Esophagus muscularis mucosa (tissue), 4 donors: ENCODE results near the gene SEC14L2. TPM values are rescaled to one million over a fixed set of nuclear protein-coding genes. Genes with fewer than 3 reads are reported as not detected.

Experiments used
- DNase-seq: peaks from one replicate; pipeline ENCODE4 v3.0.0-alpha.2; 2017; ENCODE audit errors: extremely low spot score
- H3K27ac ChIP-seq, 4 donors: fragments of 200-600 bp; sonication (generic); replicated peaks in 1 of 4; 1 replicate in 3 of 4; 2 replicates in 1 of 4; pipeline ENCODE4 v1.5.1; 2016 to 2019; ENCODE audit warnings: mild to moderate bottlenecking in 1 of 4
- H3K27me3 ChIP-seq, 4 donors: fragments of 200-600 bp; sonication (generic); one replicate each; pipeline versions ENCODE4 v1.5.1 to v1.6.0; 2016 to 2019
- H3K36me3 ChIP-seq, 4 donors: fragments of 200-600 bp; sonication (generic); one replicate each; pipeline ENCODE4 v1.5.1; 2016 to 2019
- H3K4me1 ChIP-seq, 4 donors: fragments of 200-600 bp; sonication (generic); one replicate each; pipeline ENCODE4 v1.5.1; 2016 to 2019
- H3K4me3 ChIP-seq, 4 donors: fragments of 200-600 bp; sonication (generic); 1 replicate in 2 of 4; 2 replicates in 2 of 4; pipeline ENCODE4 v1.5.1; 2016 to 2019; ENCODE audit warnings: mild to moderate bottlenecking in 4 of 4, moderate library complexity in 1 of 4
- H3K9me3 ChIP-seq, 4 donors: fragments of 200-600 bp; sonication (generic); 1 replicate in 3 of 4; 2 replicates in 1 of 4; pipeline ENCODE4 v1.5.1; 2016 to 2019
- EP300 ChIP-seq: sonication (generic); formaldehyde crosslinking; IDR thresholded peaks from one replicate; pipeline ENCODE4 v1.6.1; 2017; ENCODE audit warnings: antibody characterized with exemption
- POLR2A ChIP-seq: fragments of 450-650 bp; IDR thresholded peaks from one replicate; pipeline ENCODE4 v1.6.1; 2017; ENCODE audit warnings: antibody characterized with exemption, moderate library complexity, mild to moderate bottlenecking, low read depth
- POLR2AphosphoS5 ChIP-seq, 2 donors: sonication (generic); formaldehyde crosslinking; IDR thresholded peaks; one replicate each; pipeline ENCODE4 v1.6.1; 2017; ENCODE audit warnings: antibody characterized with exemption in 2 of 2
- WGBS: methylation state at CpG from one replicate; pipeline ENCODE4 v1.1.5; 2018; 5-methylcytosine and 5-hydroxymethylcytosine counted together
- intact Hi-C: fragments of 100-400 bp; cut with DNase I; formaldehyde crosslinking; loops from one replicate; pipeline ENCODE4 v1.15.1; 2023
- small RNA-seq, 3 donors: library from RNA; depleted of rRNA; stranded (forward); fragments of <200 nt; gene quantifications; one replicate each; pipeline ENCODE3, GENCODE V24; 2016
- total RNA-seq, 4 donors: library from RNA; depleted of rRNA; stranded (reverse); fragments of >200 nt; gene quantifications; one replicate each; pipeline versions ENCODE4 v1.1.0 to v1.2.1, GENCODE V29; 2016
- TF ChIP-seq, protein P1 (sequence below), 3 experiments: fragments of 200-600 bp in 2 of 3; fragments of 450-650 bp in 1 of 3; sonication (generic) in 2 of 3; IDR thresholded peaks; one replicate each; pipeline ENCODE4 v1.5.1; 2017 to 2019; ENCODE audit warnings: antibody characterized with exemption in 3 of 3, mild to moderate bottlenecking in 2 of 3, moderate library complexity in 1 of 3

Gene SEC14L2
- total RNA-seq, 4 donors from 2014 or later, result 3.3 to 16.7 (median 8.5) TPM

DNA sequence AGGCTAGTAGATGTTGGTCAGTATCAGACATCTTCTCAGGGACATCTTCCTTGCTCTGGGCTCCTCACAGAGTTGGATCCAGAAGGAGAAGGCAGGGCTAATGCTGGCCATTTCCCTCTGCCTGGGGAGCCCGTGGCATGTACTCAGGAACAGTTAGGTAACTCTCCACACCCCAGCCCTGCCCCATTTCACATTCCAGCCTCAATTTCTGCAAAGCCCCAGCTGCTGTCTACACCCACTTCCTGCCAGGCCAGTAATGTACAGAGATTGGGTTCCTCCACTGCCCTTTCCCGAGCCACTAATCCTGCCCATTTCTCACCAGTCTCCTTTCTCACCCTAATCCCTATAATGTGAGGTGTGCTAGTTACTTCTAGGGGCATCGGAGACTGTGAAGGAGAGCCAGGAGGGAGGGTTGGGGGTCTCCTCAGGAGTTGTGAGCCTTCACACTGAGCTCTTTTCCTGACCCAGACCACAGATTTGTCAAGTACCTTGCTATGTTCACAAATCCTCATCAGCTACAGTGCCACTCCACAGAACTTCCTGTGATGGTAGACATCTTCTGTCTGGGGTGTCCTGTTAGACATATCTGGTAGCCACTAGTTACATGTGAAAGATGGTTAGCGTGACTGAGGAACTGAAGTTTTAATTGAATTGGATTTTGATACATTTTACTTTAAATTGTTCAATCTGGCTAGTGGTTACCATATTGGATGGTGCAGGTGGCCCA is 76.3 kb downstream of the SEC14L2 start:
- H3K36me3 ChIP-seq, result no peaks in the 10 kb centered on the region
- no peak overlapping the region for H3K4me3 ChIP-seq
- no peaks in the 10 kb centered on the region for H3K4me1 ChIP-seq
- intact Hi-C loops, result no loop called here
- TF ChIP-seq EP300 (no peak), POLR2A (no peak), POLR2AphosphoS5 (IDR thresholded peaks at IDR 0.05) (no peak)
- TF ChIP-seq, protein P1, sequence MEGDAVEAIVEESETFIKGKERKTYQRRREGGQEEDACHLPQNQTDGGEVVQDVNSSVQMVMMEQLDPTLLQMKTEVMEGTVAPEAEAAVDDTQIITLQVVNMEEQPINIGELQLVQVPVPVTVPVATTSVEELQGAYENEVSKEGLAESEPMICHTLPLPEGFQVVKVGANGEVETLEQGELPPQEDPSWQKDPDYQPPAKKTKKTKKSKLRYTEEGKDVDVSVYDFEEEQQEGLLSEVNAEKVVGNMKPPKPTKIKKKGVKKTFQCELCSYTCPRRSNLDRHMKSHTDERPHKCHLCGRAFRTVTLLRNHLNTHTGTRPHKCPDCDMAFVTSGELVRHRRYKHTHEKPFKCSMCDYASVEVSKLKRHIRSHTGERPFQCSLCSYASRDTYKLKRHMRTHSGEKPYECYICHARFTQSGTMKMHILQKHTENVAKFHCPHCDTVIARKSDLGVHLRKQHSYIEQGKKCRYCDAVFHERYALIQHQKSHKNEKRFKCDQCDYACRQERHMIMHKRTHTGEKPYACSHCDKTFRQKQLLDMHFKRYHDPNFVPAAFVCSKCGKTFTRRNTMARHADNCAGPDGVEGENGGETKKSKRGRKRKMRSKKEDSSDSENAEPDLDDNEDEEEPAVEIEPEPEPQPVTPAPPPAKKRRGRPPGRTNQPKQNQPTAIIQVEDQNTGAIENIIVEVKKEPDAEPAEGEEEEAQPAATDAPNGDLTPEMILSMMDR (IDR thresholded peaks at IDR 0.05), result no peak
- WGBS, result 70% methylated on average over 4 of the region's 4 CpGs
- no peaks in the 10 kb centered on the region for H3K9me3 ChIP-seq
- no peak for DNase-seq
- H3K27ac ChIP-seq, result no peak overlapping the region
- peaks cover 0 to 47% (median 0%) of the 10 kb centered on the region in 4 donors for H3K27me3 ChIP-seq

DNA sequence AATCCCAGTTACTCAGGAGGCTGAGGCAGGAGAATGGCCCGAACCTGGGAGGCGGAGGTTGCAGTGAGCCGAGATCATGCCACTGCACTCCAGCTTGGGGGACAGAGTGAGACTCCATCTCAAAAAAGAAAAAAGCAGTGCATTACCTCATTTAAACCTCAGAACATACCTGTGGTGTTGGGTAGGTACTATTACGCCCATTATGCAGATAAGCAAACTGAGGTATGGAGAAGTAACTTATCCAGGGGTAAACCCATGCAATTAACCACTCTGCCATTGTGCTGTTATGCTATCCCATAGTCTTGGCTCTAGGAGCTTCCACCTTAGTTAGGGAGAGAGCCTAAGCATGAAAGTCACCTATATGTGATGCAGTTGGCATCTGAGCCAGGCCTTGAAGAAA is 77.3 kb downstream of the SEC14L2 start:
- H3K27ac ChIP-seq, result no peak overlapping the region
- no peaks in the 10 kb centered on the region for H3K36me3 ChIP-seq
- H3K4me3 ChIP-seq, result no peak overlapping the region
- peaks cover 0 to 47% (median 0%) of the 10 kb centered on the region in 4 donors for H3K27me3 ChIP-seq
- H3K9me3 ChIP-seq, result no peaks in the 10 kb centered on the region
- intact Hi-C loops, result no loop called here
- 97% methylated on average over 4 of the region's 4 CpGs for WGBS
- TF ChIP-seq EP300 (no peak), POLR2A (no peak), POLR2AphosphoS5 (IDR thresholded peaks at IDR 0.05) (no peak)
- TF ChIP-seq, protein P1 (IDR thresholded peaks at IDR 0.05), result no peak
- no peaks in the 10 kb centered on the region for H3K4me1 ChIP-seq
- no peak for DNase-seq

Small RNA genes within 50 kb of the gene (small RNA-seq; reads per million reads assigned to genes)
- gene AC004832.3 (0 reads per million in 3 donors), gene RNU6-564P (0 reads per million in 3 donors)

Other genes with a start within 250 kb of the SEC14L2 start
- 1 to 10 TPM in 2 of 4 donors, under 1 TPM in 2; 0.19 to 4.8 (median 1.6) TPM for gene LIF, start 150.3 kb upstream of the SEC14L2 start, total RNA-seq
- 1 to 10 TPM in 1 of 4 donors, under 1 TPM in 1, not detected in 2; 0.57 to 8.3 TPM for gene OSM, start 130.2 kb upstream of the SEC14L2 start, total RNA-seq
- 10 to 100 TPM; 16.5 to 19.4 (median 17.8) TPM for gene CASTOR1, start 107.5 kb upstream of the SEC14L2 start, total RNA-seq
- 10 to 100 TPM; 29.5 to 40.3 (median 38.0) TPM for gene TBC1D10A, start 70.1 kb upstream of the SEC14L2 start, total RNA-seq
- 10 to 100 TPM; 32.8 to 85.8 (median 60.0) TPM for gene SF3A1, start 40.1 kb upstream of the SEC14L2 start, total RNA-seq
- gene CCDC157, start 40.0 kb upstream of the SEC14L2 start, total RNA-seq, result 1 to 10 TPM; 1.5 to 2.5 (median 1.6) TPM
- 10 to 100 TPM in 3 of 4 donors, 1 to 10 TPM in 1; 6.6 to 18.5 (median 15.0) TPM for gene RNF215, start 9.6 kb upstream of the SEC14L2 start, total RNA-seq
- gene MTFP1, start 28.8 kb downstream of the SEC14L2 start, total RNA-seq, result 1 to 10 TPM; 1.2 to 7.1 (median 3.4) TPM
- gene SEC14L3, start 75.0 kb downstream of the SEC14L2 start, total RNA-seq, result not detected
- gene SEC14L4, start 108.7 kb downstream of the SEC14L2 start, total RNA-seq, result not detected
- 1 to 10 TPM in 3 of 4 donors, not detected in 1; 1.2 to 1.5 (median 1.4) TPM for gene SEC14L6, start 149.7 kb downstream of the SEC14L2 start, total RNA-seq
- 1 to 10 TPM; 1.2 to 3.2 (median 1.9) TPM for gene GAL3ST1, start 177.6 kb downstream of the SEC14L2 start, total RNA-seq
- 10 to 100 TPM; 28.2 to 55.7 (median 42.9) TPM for gene PES1, start 194.9 kb downstream of the SEC14L2 start, total RNA-seq
- 10 to 100 TPM; 28.7 to 44.2 (median 40.2) TPM for gene TCN2, start 210.2 kb downstream of the SEC14L2 start, total RNA-seq
- gene SLC35E4, start 238.8 kb downstream of the SEC14L2 start, total RNA-seq, result 10 to 100 TPM in 2 of 4 donors, 1 to 10 TPM in 2; 4.2 to 14.1 (median 9.7) TPM